Middle frontal gyrus (tissue), 1 donor: ENCODE results near the gene PCBP4.

Source experiments
- DNase-seq: peaks from one replicate; pipeline ENCODE4 v3.0.0-alpha.2; 2015; ENCODE audit warnings: low spot score; ENCODE audit errors: extremely low spot score

Gene PCBP4

DNA sequence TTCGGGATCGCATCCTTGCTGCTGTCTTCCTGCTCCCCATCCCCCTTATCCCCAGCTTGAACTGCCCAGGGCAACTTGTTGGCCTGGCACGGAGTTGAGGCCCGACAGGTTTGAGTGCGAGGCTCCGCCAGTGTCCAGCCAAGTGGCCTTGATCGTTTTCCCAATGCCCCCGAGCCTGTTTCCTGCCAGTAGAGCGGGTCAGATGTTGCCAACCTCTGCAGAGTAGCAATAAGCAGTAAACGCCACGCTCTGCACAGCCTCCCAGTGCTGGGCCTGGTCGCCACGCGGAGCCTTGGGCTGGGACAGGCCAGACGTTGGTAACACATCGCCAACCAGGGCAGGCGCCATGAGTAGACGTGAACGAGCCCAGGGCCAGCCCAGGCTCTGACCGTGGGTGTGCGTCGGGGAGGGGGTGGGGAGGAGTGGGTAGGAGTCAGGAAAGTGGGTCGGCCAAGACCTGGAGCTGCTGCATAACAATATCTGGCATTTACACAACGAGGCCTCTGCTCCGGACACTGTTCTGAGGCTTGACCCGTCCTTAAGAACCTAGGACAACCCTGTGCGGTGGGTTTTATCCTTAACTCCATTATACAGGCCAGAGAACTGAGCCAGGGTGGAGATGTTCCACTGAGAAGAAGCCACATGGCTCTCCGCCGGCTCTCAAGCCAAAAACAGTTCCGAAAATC, 7.2 kb upstream of the PCBP4 start:
- DNase-seq: no peak

DNA sequence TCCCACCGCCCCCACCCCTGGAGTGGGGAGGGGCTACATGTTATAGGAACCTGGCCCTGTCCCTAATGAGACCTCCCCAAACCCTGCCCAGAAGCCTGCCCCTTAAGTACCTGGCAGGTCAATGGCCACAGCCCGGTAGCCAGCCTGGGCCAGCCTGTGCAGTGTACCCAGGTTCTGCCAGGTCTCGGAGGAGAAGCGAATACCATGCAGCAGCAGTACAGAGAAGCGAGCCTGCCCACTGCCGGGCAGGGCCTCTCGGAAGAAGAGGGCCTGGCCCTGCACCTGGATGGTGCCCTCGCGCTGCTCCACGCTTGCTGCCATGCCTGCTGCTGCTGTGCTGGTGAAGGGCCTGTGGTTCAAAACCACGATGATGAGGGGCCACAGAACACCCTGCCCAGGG, 4.1 kb upstream of the PCBP4 start:
- no peak for DNase-seq

DNA sequence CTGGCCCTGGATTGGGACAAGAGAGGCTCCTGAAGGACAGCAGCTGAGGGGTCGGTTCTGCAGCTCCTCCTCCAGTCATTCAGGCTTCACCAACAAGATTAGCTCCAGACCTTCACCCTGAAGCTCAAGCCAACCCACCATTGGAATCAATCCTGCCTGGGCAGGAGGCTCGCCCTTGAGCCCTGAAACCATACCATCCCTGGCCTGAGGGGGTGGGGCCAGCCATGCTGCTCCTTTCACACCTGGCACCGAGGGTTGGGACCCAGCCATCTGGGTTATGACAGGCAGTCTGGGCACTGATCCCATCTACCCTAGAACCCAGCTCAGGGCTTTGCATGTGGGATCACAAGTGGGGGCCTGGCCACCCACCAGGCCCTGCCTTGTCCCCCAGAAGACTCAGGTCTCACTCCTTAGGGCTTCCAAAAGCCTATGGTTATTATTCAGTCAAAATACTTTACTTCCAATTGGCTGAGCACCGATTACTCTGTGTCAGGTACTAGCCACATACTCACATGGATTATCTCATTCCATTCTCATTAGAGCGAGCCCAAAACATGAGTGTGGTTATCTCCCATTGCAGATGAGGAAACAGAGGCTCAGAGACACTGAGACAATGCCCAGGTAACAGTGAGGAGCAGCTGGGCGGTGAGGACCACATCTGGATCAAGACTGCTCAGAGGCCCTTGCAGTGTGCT, 3.5 kb upstream of the PCBP4 start:
- no peak for DNase-seq

DNA sequence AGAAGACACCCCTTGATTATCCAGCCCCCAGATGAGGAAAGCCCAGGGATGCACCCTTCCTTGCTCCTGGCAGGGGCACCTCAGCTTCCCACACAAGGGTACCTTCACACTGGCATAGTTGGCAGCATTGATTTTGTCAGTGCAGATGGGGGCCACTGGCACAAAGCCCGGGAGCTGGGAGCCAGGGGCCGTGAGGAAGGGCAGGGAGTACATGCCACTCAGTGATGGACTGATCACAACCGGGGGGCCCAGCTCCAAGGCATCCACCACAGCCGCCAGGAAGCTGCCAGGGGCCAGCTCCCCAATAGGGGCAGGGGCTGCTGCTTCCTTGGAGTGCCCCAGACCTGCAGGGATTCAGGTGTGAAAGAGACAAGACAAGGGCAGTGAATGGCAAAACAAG, 2.6 kb upstream of the PCBP4 start:
- DNase-seq: no peak

DNA sequence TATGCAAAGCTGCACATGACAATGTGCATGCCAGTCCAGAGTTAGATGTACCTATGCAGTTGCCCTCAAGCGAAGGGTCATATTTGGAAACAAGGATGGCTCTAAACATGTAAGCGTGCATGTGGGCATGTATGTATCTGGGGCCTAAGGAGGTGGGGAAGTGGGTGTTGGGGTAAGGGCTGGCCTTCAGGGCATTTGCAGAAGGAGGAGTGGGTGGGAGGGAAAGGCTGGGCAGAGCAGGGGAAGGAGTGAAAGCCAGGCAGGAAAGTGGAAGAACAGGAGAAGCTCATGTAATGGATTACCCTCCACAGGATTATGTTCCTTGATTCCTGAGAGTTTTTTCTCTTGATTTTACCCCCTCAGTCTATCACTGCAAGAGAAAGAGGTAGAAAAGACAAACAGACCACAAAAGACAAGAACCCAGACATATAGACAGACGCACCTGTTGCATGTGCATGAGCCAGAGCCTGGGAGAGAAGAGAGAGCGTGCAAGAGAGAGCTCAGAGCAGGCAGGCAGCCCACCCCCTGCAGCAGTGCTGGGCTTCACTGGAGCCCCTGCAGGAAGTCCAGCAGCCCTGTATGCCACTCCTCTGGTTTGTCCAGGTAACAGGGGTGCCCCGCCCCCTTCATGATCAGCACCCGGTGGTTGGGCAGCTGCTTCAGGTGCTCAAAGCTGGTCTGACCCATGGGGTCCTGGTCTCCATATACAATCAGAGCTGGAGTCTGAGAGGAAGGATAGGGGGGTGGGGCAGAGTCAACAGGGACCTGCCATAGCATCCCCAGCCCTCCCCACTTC, 1.8 kb upstream of the PCBP4 start:
- DNase-seq: no peak

DNA sequence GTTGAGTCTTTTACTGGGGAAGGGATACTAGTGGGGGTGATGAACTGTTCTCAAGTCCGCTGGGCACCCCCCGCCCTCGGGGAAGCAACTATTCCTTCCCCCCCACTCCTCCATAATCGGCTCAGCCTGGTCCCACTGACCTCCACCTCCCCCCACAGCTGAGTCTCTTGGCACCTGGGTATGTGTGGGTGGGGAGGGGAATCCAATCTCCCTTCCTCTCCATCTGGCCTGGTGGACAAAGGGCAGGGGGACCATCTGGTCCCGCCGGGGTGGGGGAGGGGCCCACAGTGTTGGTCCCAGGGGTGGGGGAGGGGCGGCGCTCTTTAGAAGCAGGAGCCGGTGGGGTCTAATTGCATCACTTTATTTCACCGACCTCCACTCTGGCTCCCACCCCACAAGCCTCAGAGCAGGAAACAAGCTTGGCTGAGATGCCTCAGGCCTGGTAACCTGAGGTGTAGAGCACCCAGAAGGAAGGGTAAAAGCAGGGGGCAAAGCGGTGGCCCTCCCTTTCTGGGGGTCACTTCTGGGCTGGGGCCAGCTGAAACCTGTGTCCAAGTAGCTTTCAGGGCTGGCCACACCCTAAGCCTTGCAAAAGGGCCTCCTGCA, 1.0 kb upstream of the PCBP4 start:
- DNase-seq: no peak

DNA sequence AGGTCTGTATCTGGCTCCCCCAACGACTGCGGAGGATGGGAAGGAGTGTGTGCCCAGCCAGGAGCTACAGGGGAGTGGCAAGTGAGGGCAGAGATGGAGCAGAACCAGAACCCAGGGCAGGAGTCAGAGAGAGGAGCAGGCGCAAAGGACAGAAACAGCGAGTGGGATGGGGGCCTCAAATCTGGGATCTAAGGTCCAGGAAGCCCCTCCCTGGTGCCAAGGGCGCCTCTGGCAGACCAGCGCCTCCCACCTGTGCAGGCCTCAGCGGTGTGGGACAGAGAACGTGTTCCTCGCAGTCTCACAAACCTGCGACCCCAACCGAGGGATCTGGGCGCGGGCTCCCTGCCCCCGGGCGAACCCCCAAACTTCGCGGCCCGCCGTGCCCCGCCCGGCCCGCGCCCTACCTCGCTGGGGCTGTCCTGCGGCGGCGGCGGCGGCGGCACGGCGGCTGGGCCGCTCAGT, 301 bp downstream of the PCBP4 start:
- no peak for DNase-seq

DNA sequence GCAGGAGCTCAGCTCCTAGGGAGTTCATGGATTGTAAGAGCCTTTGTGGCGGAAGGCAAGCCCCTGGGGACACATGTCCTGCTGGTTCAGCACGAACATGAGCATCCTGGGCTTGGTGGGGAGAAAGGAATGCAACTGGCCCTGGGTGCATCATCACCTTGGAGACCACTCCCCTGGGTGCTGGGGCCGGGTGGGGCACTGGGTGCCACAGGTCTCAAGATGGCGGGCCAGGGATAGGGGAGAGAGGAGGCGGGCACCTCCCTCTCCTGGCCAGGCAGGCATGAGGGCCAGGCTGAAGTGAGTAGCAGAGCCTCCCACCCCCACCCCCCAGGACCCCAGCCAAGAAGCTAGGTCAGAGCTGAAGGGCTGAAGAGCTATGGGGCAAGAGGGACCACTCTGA, 768 bp downstream of the PCBP4 start:
- no peak for DNase-seq

DNA sequence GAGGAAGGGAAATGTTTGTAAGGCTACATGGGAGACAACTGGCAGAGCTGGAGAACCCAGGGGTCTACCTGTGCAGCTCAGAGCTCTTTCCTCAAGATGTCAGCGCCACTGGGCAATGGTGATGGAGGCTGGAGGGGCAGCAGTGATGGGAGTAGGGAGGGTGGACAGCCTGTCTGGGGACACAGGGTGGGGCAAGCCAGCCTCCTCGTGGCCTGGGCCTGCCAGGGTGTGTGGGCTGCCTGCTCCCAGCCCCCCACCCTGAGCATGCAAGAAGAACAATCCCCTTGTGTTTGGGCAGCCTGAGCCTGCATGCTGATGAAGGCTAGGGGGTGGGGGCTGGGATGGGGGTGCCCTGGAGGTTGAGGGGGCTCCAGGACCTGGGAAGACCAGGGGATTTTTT, 1.2 kb downstream of the PCBP4 start:
- no peak for DNase-seq

DNA sequence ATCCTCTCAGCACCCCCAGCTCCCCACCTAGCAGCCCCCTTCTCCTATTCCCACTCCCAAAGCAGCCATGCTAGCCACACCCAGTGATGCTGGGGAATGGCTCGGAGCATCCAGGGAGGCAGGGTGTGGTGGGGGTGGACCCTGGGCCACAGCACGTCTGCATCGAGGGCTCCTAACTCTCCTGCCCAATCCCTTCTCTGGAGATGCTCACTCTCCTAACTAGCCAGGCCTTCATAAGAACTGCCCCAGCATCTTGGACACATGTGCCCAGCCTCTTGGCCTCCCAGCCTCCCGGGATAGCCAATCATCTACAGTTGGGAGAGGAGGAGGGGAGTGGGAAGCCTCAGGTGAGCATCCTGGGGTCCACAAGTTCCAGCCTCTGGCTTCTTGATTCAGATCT, 2.7 kb downstream of the PCBP4 start:
- DNase-seq: no peak

DNA sequence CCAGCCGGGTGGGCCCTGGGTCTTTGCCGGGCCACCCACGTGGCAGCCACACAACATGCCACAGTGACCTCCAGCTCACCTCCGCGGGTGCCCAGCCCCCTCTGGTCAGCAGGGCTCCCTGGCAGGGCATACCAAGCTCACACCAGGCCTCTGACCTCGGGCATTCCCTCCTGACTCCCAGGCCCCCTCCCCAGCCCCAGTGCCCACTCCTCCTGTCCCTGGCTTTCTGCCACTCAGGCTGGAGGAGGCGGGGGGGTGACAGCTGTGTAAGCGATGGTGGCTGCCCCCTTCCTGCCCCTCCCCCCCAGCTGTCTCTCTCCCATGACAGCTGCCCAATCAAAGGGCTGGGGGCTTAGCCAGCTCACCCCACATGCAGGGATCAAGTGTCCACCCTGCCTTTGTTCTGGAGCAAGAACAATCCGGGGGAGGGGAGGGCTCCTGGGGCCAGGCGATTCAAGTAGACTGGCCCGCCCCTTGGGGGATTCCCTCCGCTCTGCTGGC, 3.3 kb downstream of the PCBP4 start:
- DNase-seq: no peak

DNA sequence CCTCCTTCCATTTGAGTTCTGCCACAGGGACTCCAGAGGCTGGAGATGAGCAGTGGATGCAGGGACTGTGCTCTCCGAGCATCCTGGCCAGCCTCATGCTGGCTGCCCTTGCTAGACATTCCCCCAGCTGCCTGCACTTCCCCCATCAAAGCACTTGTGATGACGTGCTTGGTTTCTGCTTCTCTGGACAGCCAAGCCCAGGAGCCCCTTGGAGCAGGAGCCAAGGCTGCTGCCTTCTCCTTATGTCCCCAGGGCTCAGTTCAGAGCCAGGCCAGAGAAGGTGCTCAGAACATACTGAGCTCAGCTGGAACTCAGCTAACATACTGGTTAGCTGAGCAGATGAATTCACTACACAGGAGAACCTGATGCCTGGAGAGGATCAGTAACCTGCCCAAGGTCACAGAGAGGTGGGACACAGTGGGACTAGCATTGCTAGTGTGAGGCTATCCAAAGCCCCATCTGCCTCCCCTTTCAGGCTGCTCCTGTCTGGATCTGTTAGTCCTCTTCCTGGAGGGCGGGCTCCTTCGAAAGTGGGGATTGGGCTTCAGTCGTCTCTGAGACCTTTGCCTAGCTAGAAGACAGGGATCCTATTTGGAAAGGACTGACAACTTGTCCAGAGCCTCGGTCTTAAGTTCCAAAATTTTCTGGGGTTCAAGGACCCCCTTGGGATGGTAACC, 4.3 kb downstream of the PCBP4 start:
- no peak for DNase-seq

DNA sequence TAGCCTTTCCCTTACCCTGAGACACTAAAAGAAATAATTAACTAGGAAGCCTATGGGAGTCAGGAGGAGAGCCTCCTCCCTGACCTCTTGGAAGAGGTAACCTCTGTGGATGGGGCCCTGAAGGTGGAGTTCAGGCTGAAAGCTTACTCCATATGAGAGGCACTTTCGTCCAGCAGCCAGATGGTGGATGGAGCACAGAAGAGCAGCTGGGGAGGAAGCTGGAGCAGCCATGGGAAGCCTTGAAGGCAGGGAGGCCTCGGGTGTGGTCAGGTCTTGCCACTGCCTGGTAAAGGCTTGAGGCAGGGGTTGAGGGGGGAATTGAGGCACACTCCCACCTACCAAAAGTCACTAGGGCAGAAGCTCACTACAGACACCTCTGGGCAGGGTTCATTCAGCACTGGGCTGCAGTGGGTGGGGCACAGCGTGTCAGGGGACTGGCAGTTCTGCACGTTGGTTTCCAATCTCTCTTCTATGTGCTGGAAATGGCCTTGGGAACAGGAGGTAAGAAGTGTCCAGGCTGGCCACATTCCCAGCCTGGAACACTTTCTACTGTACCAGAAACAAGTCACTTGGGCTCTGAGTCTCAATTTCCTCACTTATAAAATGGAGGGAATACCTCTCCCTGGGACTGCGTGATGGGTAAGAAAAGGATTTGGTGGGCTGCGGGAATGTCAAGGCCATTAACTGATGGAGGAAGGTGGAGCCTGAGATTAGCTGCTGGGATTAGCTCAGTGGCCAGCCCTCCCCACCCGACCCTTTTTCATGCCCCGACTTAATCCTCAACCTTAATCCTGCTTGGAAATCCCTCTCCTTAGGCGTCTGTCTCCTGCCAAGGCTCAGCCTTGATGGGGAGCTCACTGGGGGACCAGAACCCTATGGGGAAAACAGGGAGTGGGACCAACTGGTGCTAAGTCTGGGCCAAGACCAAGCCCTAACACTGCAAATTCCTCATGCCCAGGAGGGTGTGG, 5.4 kb downstream of the PCBP4 start:
- DNase-seq: no peak

DNA sequence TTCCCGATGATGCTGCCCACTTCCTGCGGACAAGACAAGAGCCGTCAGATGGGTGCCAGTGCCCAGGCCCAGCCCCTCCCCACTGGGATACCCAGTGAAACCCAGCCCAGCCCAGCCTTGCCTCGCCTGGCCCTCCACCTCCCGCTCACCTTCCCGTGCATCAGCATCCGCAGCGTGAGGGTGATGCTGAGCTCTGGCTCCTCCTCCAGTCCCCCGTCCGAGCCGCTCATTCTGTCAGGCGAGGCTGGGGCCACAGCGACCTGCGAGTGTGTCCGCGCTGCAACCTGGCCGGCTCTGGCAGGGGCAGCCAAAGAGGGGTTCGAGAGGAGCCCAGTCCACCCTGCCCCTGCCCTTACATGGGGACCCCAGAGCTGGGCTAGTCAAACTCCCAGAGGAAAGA, 6.2 kb downstream of the PCBP4 start:
- no peak for DNase-seq

DNA sequence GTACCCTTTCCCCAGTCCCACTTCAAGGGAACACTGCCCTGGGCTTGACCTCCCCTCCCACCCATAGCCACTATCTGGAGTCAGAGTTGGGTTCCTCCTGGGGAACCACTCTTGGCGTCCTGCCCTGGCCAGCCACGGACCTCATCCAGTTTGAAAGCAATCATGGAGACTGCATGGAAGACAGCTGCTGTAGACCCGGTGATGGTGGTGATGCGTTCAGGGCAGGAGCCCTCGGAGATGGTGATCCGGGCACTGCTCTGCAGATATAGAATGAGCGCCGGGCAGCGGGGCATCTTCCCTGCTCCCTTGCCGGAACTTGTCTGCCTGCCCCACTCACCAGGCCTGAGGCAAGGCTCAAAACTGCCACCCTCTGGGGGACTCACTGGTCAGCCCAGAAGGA, 6.9 kb downstream of the PCBP4 start:
- no peak for DNase-seq

DNA sequence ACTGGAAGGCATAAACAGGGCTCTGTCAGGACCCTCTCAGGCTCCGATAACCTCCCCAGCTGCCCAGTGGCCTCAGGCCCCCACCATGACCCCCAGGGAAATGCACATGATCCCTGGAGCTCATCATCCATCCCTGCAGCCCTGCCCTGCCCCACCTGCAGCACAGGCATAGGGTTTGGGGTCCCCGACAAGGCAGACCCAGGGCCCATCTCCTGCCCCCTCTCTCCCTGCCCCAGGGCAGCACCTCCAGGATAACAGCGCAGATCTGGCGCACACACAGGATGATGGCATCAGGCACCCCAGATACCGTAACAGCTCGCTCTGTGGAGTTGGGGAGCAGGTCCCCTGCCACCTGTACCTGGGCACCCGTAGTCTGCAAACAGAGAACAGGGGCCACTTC, 7.6 kb downstream of the PCBP4 start:
- no peak for DNase-seq

DNA sequence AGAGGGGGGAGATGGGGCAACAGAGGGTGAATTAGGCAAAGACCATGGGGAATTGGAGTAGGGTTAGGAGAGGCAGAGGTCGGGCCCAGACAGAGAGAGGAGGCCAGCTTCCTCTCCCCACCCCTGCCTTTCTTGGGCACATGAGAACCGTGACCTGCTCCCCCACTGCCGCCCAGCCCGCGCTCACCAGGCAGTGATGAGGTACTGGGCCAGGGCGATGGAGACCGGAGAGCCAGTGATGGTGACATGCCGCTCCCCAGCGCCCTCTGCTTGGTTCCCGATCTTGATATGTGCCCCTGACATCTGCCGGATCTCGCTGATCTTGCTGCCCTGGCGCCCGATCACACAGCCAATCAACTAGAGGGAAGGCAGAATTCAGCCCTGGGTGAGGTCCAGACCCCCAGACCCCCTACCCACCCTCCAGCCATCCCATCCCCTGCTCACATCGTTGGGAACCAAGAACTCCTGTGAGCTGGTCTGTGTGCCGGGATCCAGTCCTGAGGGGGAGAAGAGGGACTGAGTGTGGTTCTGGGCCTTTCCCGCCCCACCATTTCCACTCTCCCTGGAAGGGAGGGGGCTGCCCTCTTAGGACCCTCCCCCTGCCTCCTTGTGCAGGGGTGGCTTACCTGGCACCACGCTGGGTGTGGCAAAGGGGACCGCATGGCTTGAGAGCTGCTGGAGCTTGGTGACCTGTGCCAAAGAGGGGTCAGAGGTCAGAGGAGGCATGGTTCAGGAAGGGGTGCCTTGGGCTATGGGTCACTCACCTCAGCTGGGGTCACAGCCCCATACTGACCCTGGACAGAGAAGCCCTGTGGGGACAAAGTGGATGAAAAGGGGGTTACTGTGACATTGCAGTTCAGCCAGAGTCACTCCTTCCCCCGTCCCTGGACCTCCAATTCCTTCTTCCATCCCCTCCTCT, 8.4 kb downstream of the PCBP4 start:
- DNase-seq: no peak

DNA sequence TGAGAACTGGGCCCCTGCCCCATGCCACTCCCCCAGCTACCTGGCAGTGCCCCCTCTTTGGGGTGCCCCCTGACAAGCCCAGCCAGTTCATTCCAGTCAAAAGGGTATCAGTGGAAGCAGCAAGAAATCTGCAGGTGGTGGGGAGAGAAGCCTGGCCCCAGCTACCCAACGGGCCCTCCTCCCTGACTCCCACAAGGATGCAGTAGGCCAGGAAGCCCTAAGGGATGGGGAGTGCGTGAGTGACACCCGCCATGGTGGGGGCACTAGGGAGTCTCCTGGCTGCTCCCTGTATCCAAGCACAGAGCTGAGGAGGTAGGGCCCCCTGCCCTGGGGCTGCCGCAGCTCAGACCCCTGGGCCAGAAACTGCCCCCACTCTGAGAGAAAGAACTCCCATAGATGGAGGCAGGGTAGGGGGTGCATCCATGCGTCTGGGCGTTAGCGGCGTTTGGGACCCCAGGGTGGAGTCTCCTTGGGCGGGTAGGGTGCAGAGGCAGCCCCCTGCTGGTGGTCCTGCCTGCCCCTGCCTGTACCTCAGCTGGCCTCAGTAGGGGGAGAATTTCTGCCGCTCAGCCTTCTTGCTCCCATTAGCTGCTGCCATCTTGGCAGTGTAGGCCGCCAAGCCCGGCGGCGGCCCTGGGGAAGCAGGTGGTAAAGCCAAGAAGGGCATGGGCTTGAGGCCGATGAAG, 9.6 kb downstream of the PCBP4 start:
- no peak for DNase-seq
